Spleen (tissue), 11 donors: ENCODE measurements around the gene KLHL30. TPM values are rescaled to one million over a fixed set of nuclear protein-coding genes. Genes with fewer than 3 reads are reported as not detected.
A peak's percentile ranks its signal among the peaks of the same experiment; 100 is the strongest.

Experiments used
- DNase-seq: peaks from one replicate; pipeline ENCODE4 v3.0.0-alpha.2; 2020
- H3K27ac ChIP-seq, 8 donors: fragments of 200-600 bp; sonication (generic) in 7 of 8; 1 replicate in 4 of 8; 2 replicates in 4 of 8; pipeline versions ENCODE4 v1.5.0 to v1.8.0; 2016 to 2021; ENCODE audit warnings: inconsistent platforms in 4 of 8, mild to moderate bottlenecking in 4 of 8, moderate library complexity in 1 of 8
- H3K27me3 ChIP-seq, 7 donors: fragments of 200-600 bp; sonication (generic) in 6 of 7; replicated peaks in 1 of 7; 1 replicate in 4 of 7; 2 replicates in 3 of 7; pipeline versions ENCODE4 v1.5.0 to v1.8.0; 2016 to 2021; ENCODE audit warnings: inconsistent platforms in 3 of 7, mild to moderate bottlenecking in 1 of 7
- H3K36me3 ChIP-seq, 6 donors: fragments of 200-600 bp; sonication (generic) in 5 of 6; 1 replicate in 4 of 6; 2 replicates in 2 of 6; pipeline versions ENCODE4 v1.5.0 to v1.8.0; 2016 to 2021; ENCODE audit warnings: inconsistent platforms in 2 of 6
- H3K4me1 ChIP-seq, 6 donors: fragments of 200-600 bp; sonication (generic) in 5 of 6; 1 replicate in 3 of 6; 2 replicates in 3 of 6; pipeline versions ENCODE4 v1.5.0 to v1.8.0; 2016 to 2021; ENCODE audit warnings: inconsistent platforms in 3 of 6
- H3K4me3 ChIP-seq, 8 donors: fragments of 200-600 bp; sonication (generic) in 7 of 8; 1 replicate in 4 of 8; 2 replicates in 4 of 8; pipeline versions ENCODE4 v1.5.0 to v1.8.0; 2016 to 2021; ENCODE audit warnings: inconsistent platforms in 4 of 8, mild to moderate bottlenecking in 4 of 8, moderate library complexity in 2 of 8
- H3K9me3 ChIP-seq, 8 donors: fragments of 200-600 bp; sonication (generic) in 7 of 8; 1 replicate in 4 of 8; 2 replicates in 4 of 8; pipeline versions ENCODE4 v1.5.0 to v1.8.0; 2016 to 2021; ENCODE audit warnings: inconsistent platforms in 4 of 8
- CTCF ChIP-seq, 11 experiments: fragments of 200-600 bp in 7 of 11; fragments of 450-650 bp in 4 of 11; sonication (generic) in 4 of 11; IDR thresholded peaks in 8 of 11; conservative IDR thresholded peaks in 3 of 11; 1 replicate in 7 of 11; 2 replicates in 4 of 11; pipeline versions ENCODE4 v1.4.0 to v1.8.0; 2016 to 2021; ENCODE audit warnings: antibody characterized with exemption in 11 of 11, inconsistent platforms in 4 of 11, mild to moderate bottlenecking in 1 of 11
- POLR2A ChIP-seq, 3 donors: fragments of 450-650 bp; IDR thresholded peaks; one replicate each; pipeline ENCODE4 v1.5.1; 2017; ENCODE audit warnings: antibody characterized with exemption in 3 of 3, mild to moderate bottlenecking in 1 of 3
- POLR2AphosphoS5 ChIP-seq, 3 donors: sonication (generic); formaldehyde crosslinking; IDR thresholded peaks; one replicate each; pipeline ENCODE4 v1.5.1; 2017; ENCODE audit warnings: antibody characterized with exemption in 3 of 3
- WGBS, 5 donors: extraction: QIAGEN DNeasy Blood & Tissue Kit in 3 of 5; methylation state at CpG; one replicate each; pipeline versions ENCODE4 v1.1.5 to v1.1.7; 2013 to 2018; 5-methylcytosine and 5-hydroxymethylcytosine counted together
- intact Hi-C: fragments of 100-400 bp; cut with DNase I; formaldehyde crosslinking; loops from one replicate; pipeline ENCODE4 v1.15.0; 2023; ENCODE audit warnings: low total_unique reads
- polyA plus RNA-seq, 3 donors: library from polyadenylated mRNA; stranded (reverse); fragments of 200-250 nt; gene quantifications; one replicate each; pipeline ENCODE4 v1.2.1, GENCODE V29; 2013
- total RNA-seq, 7 donors: library from RNA; depleted of rRNA in 3 of 7; stranded (reverse); fragments of >200 nt in 3 of 7; fragmentation: NEBNext Ultra II Directional in 4 of 7; extraction: Animal tissue kit (Norgen Biotek cat#: 25700) in 4 of 7; gene quantifications; one replicate each; pipeline versions ENCODE4 v1.1.0 to v1.2.1, GENCODE V29; 2016 to 2021
- donor health status: healthy with polysubstance abuse.
- donor health status: DM: no; HTN: no; CAD: no; lungs with moderate emphysema.
- donor health status: DM: no; HTN: no; CAD: no.
- donor health status: Bipolar disorder and iron deficiency.
- donor health status: healthy.
- donor health status: DM: no; HTN: no; CAD: no.
- donor health status: DM: yes; HTN: yes; CAD: no.

KLHL30 gene
- total and polyA plus RNA-seq, 10 donors: 0.09 to 0.85 (median 0.23) TPM; not detected in 2

- peak; percentile 45 for DNase-seq
- no peaks in the 10 kb centered on the region for H3K9me3 ChIP-seq
- H3K4me3 ChIP-seq: no peak overlapping the region
- no peaks in the 10 kb centered on the region for H3K36me3 ChIP-seq
- intact Hi-C loops: no loop called here
- TF ChIP-seq CTCF (IDR thresholded peaks at IDR 0.05 in 8 of 11, conservative IDR thresholded peaks at IDR 0.05 in 3 of 11): no peak
- no peak for TF ChIP-seq POLR2A (IDR thresholded peaks at IDR 0.05)
- no peak for TF ChIP-seq POLR2AphosphoS5 (IDR thresholded peaks at IDR 0.05)
- peaks cover 0 to 15% (median 6%) of the 10 kb centered on the region in 6 donors for H3K4me1 ChIP-seq
- H3K27ac ChIP-seq: no peak overlapping the region
- H3K27me3 ChIP-seq: peaks cover 0 to 9% (median 0%) of the 10 kb centered on the region in 7 donors
- WGBS, 5 donors: 90 to 98% (median 96%) methylated on average over 6 to 11 of the region's 11 CpGs
These were observed 4.1 kb upstream of the KLHL30 start for GRCh38 chr2:238134393-238134785.

GRCh38 chr2:238135601-238136150 is 2.8 kb upstream of the KLHL30 start:
- no peak overlapping the region for H3K4me3 ChIP-seq
- no peak overlapping the region for H3K27ac ChIP-seq
- H3K36me3 ChIP-seq: no peaks in the 10 kb centered on the region
- H3K27me3 ChIP-seq: peaks cover 0 to 18% (median 0%) of the 10 kb centered on the region in 7 donors
- TF ChIP-seq POLR2AphosphoS5 (IDR thresholded peaks at IDR 0.05): no peak
- no peak for TF ChIP-seq CTCF (IDR thresholded peaks at IDR 0.05 in 8 of 11, conservative IDR thresholded peaks at IDR 0.05 in 3 of 11)
- no peak for TF ChIP-seq POLR2A (IDR thresholded peaks at IDR 0.05)
- WGBS, 5 donors: 82 to 90% (median 87%) methylated on average over 15 of the region's 15 CpGs
- peaks cover 0 to 19% (median 9%) of the 10 kb centered on the region in 6 donors for H3K4me1 ChIP-seq
- peak; percentile 22 for DNase-seq
- intact Hi-C loops: no loop called here
- H3K9me3 ChIP-seq: no peaks in the 10 kb centered on the region

GRCh38 chr2:238136820-238137537 is 1.5 kb upstream of the KLHL30 start:
- Histone ChIP-seq H3K4me3 (no peak overlapping the region), H3K9me3 (no peaks in the 10 kb centered on the region), H3K27ac (no peak overlapping the region), H3K27me3 (peaks cover 0 to 18% (median 0%) of the 10 kb centered on the region in 7 donors), H3K4me1 (peaks cover 0 to 19% (median 9%) of the 10 kb centered on the region in 6 donors), H3K36me3 (no peaks in the 10 kb centered on the region)
- WGBS, 5 donors: 66 to 83% (median 79%) methylated on average over 14 of the region's 14 CpGs
- intact Hi-C loops: no loop called here
- no peak for DNase-seq
- no peak for TF ChIP-seq CTCF (IDR thresholded peaks at IDR 0.05 in 8 of 11, conservative IDR thresholded peaks at IDR 0.05 in 3 of 11)
- TF ChIP-seq POLR2AphosphoS5 (IDR thresholded peaks at IDR 0.05): no peak
- no peak for TF ChIP-seq POLR2A (IDR thresholded peaks at IDR 0.05)

- peaks cover 0 to 18% (median 0%) of the 10 kb centered on the region in 7 donors for H3K27me3 ChIP-seq
- DNase-seq: no peak
- 87 to 95% (median 92%) methylated on average over 11 to 13 of the region's 13 CpGs for WGBS, 5 donors
- H3K4me3 ChIP-seq: no peak overlapping the region
- no peak overlapping the region for H3K27ac ChIP-seq
- intact Hi-C loops: no loop called here
- peaks cover 0 to 19% (median 9%) of the 10 kb centered on the region in 6 donors for H3K4me1 ChIP-seq
- no peaks in the 10 kb centered on the region for H3K36me3 ChIP-seq
- no peak for TF ChIP-seq POLR2A (IDR thresholded peaks at IDR 0.05)
- TF ChIP-seq POLR2AphosphoS5 (IDR thresholded peaks at IDR 0.05): no peak
- TF ChIP-seq CTCF (IDR thresholded peaks at IDR 0.05 in 8 of 11, conservative IDR thresholded peaks at IDR 0.05 in 3 of 11): no peak
- H3K9me3 ChIP-seq: no peaks in the 10 kb centered on the region
These were observed 583 bp upstream of the KLHL30 start for GRCh38 chr2:238137885-238138284.
